Gastrocnemius medialis (tissue), 4 donors: ENCODE results near the gene CRX. TPM values are rescaled to one million over a fixed set of nuclear protein-coding genes. Genes with fewer than 3 reads are reported as not detected.
"Not testable (repeated sequence)": the region's sequence is repeated elsewhere in the genome, so short reads cannot be mapped to it uniquely, and the experiment has no call there.

Experiments used
- ATAC-seq, 2 donors: fragments of 150-250 bp; one replicate each; pipeline ENCODE4 v1.9.1; 2016
- DNase-seq, 2 donors: peaks; one replicate each; pipeline ENCODE4 v3.0.0-alpha.2; 2019
- H3K27ac ChIP-seq, 4 donors: fragments of 200-600 bp; sonication (generic); 1 replicate in 1 of 4; 2 replicates in 3 of 4; pipeline ENCODE4 v1.5.1; 2016 to 2018; ENCODE audit warnings: mild to moderate bottlenecking in 2 of 4, moderate library complexity in 1 of 4
- H3K27me3 ChIP-seq, 3 donors: fragments of 200-600 bp; sonication (generic) in 2 of 3; 1 replicate in 1 of 3; 2 replicates in 2 of 3; pipeline versions ENCODE4 v1.5.1 to v1.6.0; 2016 to 2019; ENCODE audit warnings: mild to moderate bottlenecking in 1 of 3, moderate library complexity in 1 of 3
- H3K36me3 ChIP-seq, 2 donors: fragments of 200-600 bp; sonication (generic) in 1 of 2; one replicate each; pipeline ENCODE4 v1.5.1; 2017 to 2018
- H3K4me1 ChIP-seq, 2 donors: fragments of 200-600 bp; sonication (generic) in 1 of 2; one replicate each; pipeline ENCODE4 v1.5.1; 2016 to 2017; ENCODE audit warnings: mild to moderate bottlenecking in 2 of 2
- H3K4me3 ChIP-seq, 4 donors: fragments of 200-600 bp; sonication (generic) in 3 of 4; 1 replicate in 1 of 4; 2 replicates in 3 of 4; pipeline ENCODE4 v1.5.1; 2016 to 2019; ENCODE audit warnings: mild to moderate bottlenecking in 2 of 4
- H3K9me3 ChIP-seq, 3 donors: fragments of 200-600 bp; sonication (generic) in 2 of 3; 1 replicate in 1 of 3; 2 replicates in 2 of 3; pipeline ENCODE4 v1.5.1; 2016 to 2019
- POLR2A ChIP-seq, 2 donors: fragments of 450-650 bp; IDR thresholded peaks; one replicate each; pipeline ENCODE4 v1.6.1; 2017; ENCODE audit warnings: antibody characterized with exemption in 2 of 2, mild to moderate bottlenecking in 2 of 2, moderate library complexity in 2 of 2
- in situ Hi-C, 4 donors: fragments of 200-750 bp; cut with MboI; loops; one replicate each; pipeline versions ENCODE4 v1.15.0 to v1.8.0; 2017; ENCODE audit warnings: low sequenced_read_pairs in 4 of 4
- intact Hi-C: fragments of 100-400 bp; cut with DNase I; formaldehyde crosslinking; loops from one replicate; pipeline ENCODE4 v1.15.1; 2023; ENCODE audit warnings: low total_unique reads
- total RNA-seq, 4 donors: library from RNA; depleted of rRNA; stranded (reverse); fragments of >200 nt; gene quantifications; one replicate each; pipeline versions ENCODE4 v1.1.0 to v1.2.3, GENCODE V29; 2016
- TF ChIP-seq, protein P1 (sequence below), 5 experiments: fragments of 450-650 bp in 3 of 5; fragments of 200-600 bp in 2 of 5; sonication (generic) in 2 of 5; IDR thresholded peaks in 4 of 5; conservative IDR thresholded peaks in 1 of 5; 1 replicate in 4 of 5; 2 replicates in 1 of 5; pipeline ENCODE4 v1.5.1; 2016 to 2019; ENCODE audit warnings: antibody characterized with exemption in 5 of 5, mild to moderate bottlenecking in 3 of 5, moderate library complexity in 3 of 5

CRX gene
- total RNA-seq, 4 donors from 2014 or later = not detected

- no peaks in the 10 kb centered on the region for H3K9me3 ChIP-seq
- in situ Hi-C loops (no loop called here), intact Hi-C loops (no loop called here)
- no peaks in the 10 kb centered on the region for H3K4me1 ChIP-seq
- no peaks in the 10 kb centered on the region for H3K27me3 ChIP-seq
- TF ChIP-seq POLR2A (IDR thresholded peaks at IDR 0.05) = no peak
- TF ChIP-seq, protein P1, sequence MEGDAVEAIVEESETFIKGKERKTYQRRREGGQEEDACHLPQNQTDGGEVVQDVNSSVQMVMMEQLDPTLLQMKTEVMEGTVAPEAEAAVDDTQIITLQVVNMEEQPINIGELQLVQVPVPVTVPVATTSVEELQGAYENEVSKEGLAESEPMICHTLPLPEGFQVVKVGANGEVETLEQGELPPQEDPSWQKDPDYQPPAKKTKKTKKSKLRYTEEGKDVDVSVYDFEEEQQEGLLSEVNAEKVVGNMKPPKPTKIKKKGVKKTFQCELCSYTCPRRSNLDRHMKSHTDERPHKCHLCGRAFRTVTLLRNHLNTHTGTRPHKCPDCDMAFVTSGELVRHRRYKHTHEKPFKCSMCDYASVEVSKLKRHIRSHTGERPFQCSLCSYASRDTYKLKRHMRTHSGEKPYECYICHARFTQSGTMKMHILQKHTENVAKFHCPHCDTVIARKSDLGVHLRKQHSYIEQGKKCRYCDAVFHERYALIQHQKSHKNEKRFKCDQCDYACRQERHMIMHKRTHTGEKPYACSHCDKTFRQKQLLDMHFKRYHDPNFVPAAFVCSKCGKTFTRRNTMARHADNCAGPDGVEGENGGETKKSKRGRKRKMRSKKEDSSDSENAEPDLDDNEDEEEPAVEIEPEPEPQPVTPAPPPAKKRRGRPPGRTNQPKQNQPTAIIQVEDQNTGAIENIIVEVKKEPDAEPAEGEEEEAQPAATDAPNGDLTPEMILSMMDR (IDR thresholded peaks at IDR 0.05 in 4 of 5, conservative IDR thresholded peaks at IDR 0.05 in 1 of 5) = no peak
- no peaks in the 10 kb centered on the region for H3K36me3 ChIP-seq
- DNase-seq = no peak
- H3K4me3 ChIP-seq = no peak overlapping the region
- ATAC-seq = no peak
- no peak overlapping the region for H3K27ac ChIP-seq
These were observed 20.5 kb upstream of the CRX start for GRCh38 chr19:47801270-47801669.

- H3K9me3 ChIP-seq = no peaks in the 10 kb centered on the region
- H3K36me3 ChIP-seq = no peaks in the 10 kb centered on the region
- ATAC-seq (no peak), DNase-seq (no peak)
- no peak for TF ChIP-seq POLR2A (IDR thresholded peaks at IDR 0.05)
- in situ Hi-C loops (no loop called here), intact Hi-C loops (no loop called here)
- H3K27ac ChIP-seq = no peak overlapping the region
- H3K27me3 ChIP-seq = no peaks in the 10 kb centered on the region
- no peaks in the 10 kb centered on the region for H3K4me1 ChIP-seq
- no peak overlapping the region for H3K4me3 ChIP-seq
These were observed 19.2 kb upstream of the CRX start for GRCh38 chr19:47802521-47803043.

- H3K27ac ChIP-seq, H3K36me3 ChIP-seq, H3K27me3 ChIP-seq, H3K4me1 ChIP-seq, H3K4me3 ChIP-seq, DNase-seq, in situ Hi-C loops, intact Hi-C loops, ATAC-seq, H3K9me3 ChIP-seq: not testable (repeated sequence)
These were observed 18.6 kb upstream of the CRX start for GRCh38 chr19:47803148-47803547.

GRCh38 chr19:47803671-47804070 is 18.1 kb upstream of the CRX start:
- H3K9me3 ChIP-seq, in situ Hi-C loops, ATAC-seq, DNase-seq, H3K27me3 ChIP-seq, H3K36me3 ChIP-seq, H3K4me1 ChIP-seq, intact Hi-C loops, H3K27ac ChIP-seq, H3K4me3 ChIP-seq: not testable (repeated sequence)

DNA sequence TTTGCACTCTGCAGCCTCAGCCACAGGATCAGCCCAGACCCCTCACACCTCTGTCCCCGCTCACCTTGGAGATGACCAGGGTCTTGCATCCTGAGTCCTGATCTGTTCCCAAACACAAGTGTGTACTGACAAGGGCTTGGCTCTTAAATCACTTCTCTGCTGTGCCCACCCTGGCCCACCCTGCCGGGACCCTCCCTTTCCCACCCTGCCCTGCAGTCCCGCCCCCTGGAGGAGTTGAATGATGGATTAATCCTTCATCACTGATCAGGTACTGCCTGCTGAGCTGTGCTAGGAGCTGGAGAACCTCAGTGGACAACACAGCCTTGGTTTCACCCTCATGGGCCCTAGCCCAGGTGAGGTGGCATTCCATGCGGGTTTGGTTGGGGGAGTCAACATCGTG is 17.3 kb upstream of the CRX start, which contains the start of gene TPRX1:
Gene TPRX1, minus strand, starts transcription at position 101 of the 400 bp plus-strand sequence. Its CDS starts 12 bp downstream, at position 89.
- H3K27ac ChIP-seq, H3K9me3 ChIP-seq, in situ Hi-C loops, H3K4me3 ChIP-seq, intact Hi-C loops, H3K27me3 ChIP-seq, H3K4me1 ChIP-seq, ATAC-seq, H3K36me3 ChIP-seq, DNase-seq: not testable (repeated sequence)

DNA sequence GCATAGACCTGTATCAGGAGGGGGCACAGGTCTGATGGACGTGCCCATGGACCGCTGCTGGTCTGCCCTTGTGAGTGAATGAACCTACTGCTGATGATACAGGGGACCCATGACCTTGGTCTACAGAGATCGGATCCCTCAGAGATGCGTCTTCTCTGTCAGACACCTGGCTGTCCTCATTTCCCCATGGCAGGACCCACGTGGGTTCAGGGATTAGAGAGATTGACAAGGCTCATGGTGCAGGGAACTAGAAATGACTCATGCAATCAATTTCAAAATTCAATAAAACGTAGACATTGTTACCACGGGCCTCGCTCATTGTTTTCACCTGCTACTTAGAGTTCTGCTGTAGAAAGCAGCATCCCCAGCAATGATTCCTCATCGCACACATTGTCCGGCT is 16.4 kb upstream of the CRX start:
- TF ChIP-seq POLR2A (IDR thresholded peaks at IDR 0.05) = no peak
- TF ChIP-seq, protein P1 (IDR thresholded peaks at IDR 0.05 in 4 of 5, conservative IDR thresholded peaks at IDR 0.05 in 1 of 5) = no peak
- Histone ChIP-seq H3K36me3 (no peaks in the 10 kb centered on the region), H3K27me3 (no peaks in the 10 kb centered on the region), H3K9me3 (no peaks in the 10 kb centered on the region), H3K4me1 (no peaks in the 10 kb centered on the region), H3K27ac (no peak overlapping the region), H3K4me3 (no peak overlapping the region)
- intact Hi-C loops (no loop called here), in situ Hi-C loops (no loop called here)
- DNase-seq (no peak), ATAC-seq (no peak)

- TF ChIP-seq, protein P1 (IDR thresholded peaks at IDR 0.05 in 4 of 5, conservative IDR thresholded peaks at IDR 0.05 in 1 of 5) = no peak
- no peak for TF ChIP-seq POLR2A (IDR thresholded peaks at IDR 0.05)
- H3K4me3 ChIP-seq = no peak overlapping the region
- ATAC-seq (no peak), DNase-seq (no peak)
- H3K27ac ChIP-seq = no peak overlapping the region
- no peaks in the 10 kb centered on the region for H3K36me3 ChIP-seq
- no peaks in the 10 kb centered on the region for H3K9me3 ChIP-seq
- in situ Hi-C loops = no loop called here
- no peaks in the 10 kb centered on the region for H3K4me1 ChIP-seq
- intact Hi-C loops = no loop called here
- H3K27me3 ChIP-seq = no peaks in the 10 kb centered on the region
These were observed 15.3 kb upstream of the CRX start for GRCh38 chr19:47806435-47806834.
